Hepatocyte (in vitro differentiated cells): ENCODE results near the gene NEDD4L. TPM values are rescaled to one million over a fixed set of nuclear protein-coding genes. Genes with fewer than 3 reads are reported as not detected.
A peak's percentile ranks its signal among the peaks of the same experiment; 100 is the strongest.
"Not testable (repeated sequence)": the region's sequence is repeated elsewhere in the genome, so short reads cannot be mapped to it uniquely, and the experiment has no call there.

ENCODE experiments used
- DNase-seq: peaks from one replicate; pipeline ENCODE4 v3.0.0-alpha.2; 2016; ENCODE audit warnings: low spot score
- H2AFZ ChIP-seq: fragments of 200-600 bp; sonication (generic); 2 replicates; pipeline ENCODE4 v1.6.0; 2016; ENCODE audit warnings: antibody characterized with exemption, mild to moderate bottlenecking
- H3K27ac ChIP-seq: fragments of 200-600 bp; sonication (generic); 2 replicates; pipeline ENCODE4 v1.5.1; 2016; ENCODE audit warnings: mild to moderate bottlenecking
- H3K27me3 ChIP-seq: fragments of 200-600 bp; sonication (generic); 2 replicates; pipeline ENCODE4 v1.6.1; 2016
- H3K36me3 ChIP-seq: fragments of 200-600 bp; sonication (generic); replicated peaks from 2 replicates; pipeline ENCODE4 v1.5.1; 2016; ENCODE audit warnings: low read depth; ENCODE audit not compliant: insufficient read depth
- H3K4me1 ChIP-seq: fragments of 200-600 bp; sonication (generic); 2 replicates; pipeline ENCODE4 v1.5.1; 2016; ENCODE audit warnings: mild to moderate bottlenecking, moderate library complexity; ENCODE audit not compliant: insufficient read depth
- H3K4me2 ChIP-seq: fragments of 200-600 bp; sonication (generic); 2 replicates; pipeline ENCODE4 v1.6.0; 2016
- H3K4me3 ChIP-seq: fragments of 200-600 bp; sonication (generic); 2 replicates; pipeline ENCODE4 v1.5.1; 2016; ENCODE audit warnings: mild to moderate bottlenecking
- H3K79me2 ChIP-seq: fragments of 200-600 bp; sonication (generic); 2 replicates; pipeline ENCODE4 v1.6.0; 2017; ENCODE audit warnings: mild to moderate bottlenecking
- H3K9me2 ChIP-seq: fragments of 200-600 bp; sonication (generic); replicated peaks from 2 replicates; pipeline ENCODE4 v1.6.0; 2017; ENCODE audit warnings: mild to moderate bottlenecking; ENCODE audit not compliant: insufficient read depth
- H3K9me3 ChIP-seq: fragments of 200-600 bp; sonication (generic); 2 replicates; pipeline ENCODE4 v1.5.1; 2016; ENCODE audit warnings: low read depth, mild to moderate bottlenecking
- H4K20me1 ChIP-seq: fragments of 200-600 bp; sonication (generic); 2 replicates; pipeline ENCODE4 v1.6.0; 2016; ENCODE audit warnings: mild to moderate bottlenecking; ENCODE audit not compliant: insufficient read depth, poor library complexity, severe bottlenecking
- CTCF ChIP-seq: fragments of 200-600 bp; sonication (generic); IDR thresholded peaks from 2 replicates; pipeline ENCODE4 v1.5.1; 2016; ENCODE audit warnings: antibody characterized with exemption, mild to moderate bottlenecking; ENCODE audit not compliant: poor library complexity
- EZH2 ChIP-seq: fragments of 200-600 bp; sonication (generic); IDR thresholded peaks from 2 replicates; pipeline ENCODE4 v1.6.1; 2016; ENCODE audit warnings: antibody characterized with exemption, mild to moderate bottlenecking, borderline replicate concordance
- EZH2phosphoT487 ChIP-seq: fragments of 200-600 bp; sonication (generic); IDR thresholded peaks from one replicate; pipeline ENCODE4 v1.6.1; 2018; ENCODE audit warnings: antibody characterized with exemption, mild to moderate bottlenecking, low read depth, moderate library complexity; ENCODE audit not compliant: unreplicated experiment, severe bottlenecking
- WGBS: methylation state at CpG from one replicate; pipeline ENCODE4 v1.1.6; 2016; ENCODE audit warnings: low lambda C conversion rate; ENCODE audit errors: missing lambda C conversion rate; 5-methylcytosine and 5-hydroxymethylcytosine counted together
- polyA plus RNA-seq: library from polyadenylated mRNA; unstranded; fragments of >200 nt; fragmentation: Nextera tagmentation; extraction: Ambion mirVana; gene quantifications from 2 replicates; pipeline ENCODE4 v1.2.1, GENCODE V29; 2016
- total RNA-seq: library from RNA; depleted of rRNA; stranded (reverse); fragments of >200 nt; gene quantifications from 2 replicates; pipeline ENCODE4 v1.2.3, GENCODE V29; 2014

Gene NEDD4L
- total and polyA plus RNA-seq, 2 experiments from 2014 or later, result 104 to 140 TPM

- Histone ChIP-seq H3K27ac (peak overlapping the region; percentile 15), H3K79me2 (peaks cover 86% of the 10 kb centered on the region), H3K9me3 (no peaks in the 10 kb centered on the region), H3K27me3 (no peaks in the 10 kb centered on the region), H3K4me2 (peak overlapping the region; percentile 84), H3K9me2 (no peaks in the 10 kb centered on the region), H3K36me3 (no peaks in the 10 kb centered on the region), H3K4me3 (no peak overlapping the region), H4K20me1 (peaks cover 38% of the 10 kb centered on the region), H2AFZ (no peak overlapping the region), H3K4me1 (peaks cover 26% of the 10 kb centered on the region)
- TF ChIP-seq EZH2, result no peak
- TF ChIP-seq EZH2phosphoT487, result no peak
- no peak for TF ChIP-seq CTCF
- DNase-seq, result no peak
- WGBS, result 83% methylated on average over 5 of the region's 5 CpGs
These were observed 4.1 kb downstream of the NEDD4L start for GRCh38 chr18:58048081-58048642.

GRCh38 chr18:58049000-58049688 lies 5.1 kb downstream of the NEDD4L start:
- no peak for DNase-seq
- Histone ChIP-seq H3K9me3 (no peaks in the 10 kb centered on the region), H4K20me1 (peaks cover 38% of the 10 kb centered on the region), H2AFZ (no peak overlapping the region), H3K27ac (no peak overlapping the region), H3K79me2 (peaks cover 94% of the 10 kb centered on the region), H3K4me2 (no peak overlapping the region), H3K9me2 (no peaks in the 10 kb centered on the region), H3K36me3 (no peaks in the 10 kb centered on the region), H3K27me3 (no peaks in the 10 kb centered on the region), H3K4me1 (peaks cover 29% of the 10 kb centered on the region), H3K4me3 (no peak overlapping the region)
- TF ChIP-seq EZH2phosphoT487 (no peak), CTCF (no peak), EZH2 (no peak)
- 81% methylated on average over 6 of the region's 6 CpGs for WGBS

- not testable (repeated sequence) for H3K4me3 ChIP-seq, DNase-seq, H3K27me3 ChIP-seq, H3K36me3 ChIP-seq, H3K9me2 ChIP-seq, H3K27ac ChIP-seq, H2AFZ ChIP-seq, H3K9me3 ChIP-seq, H3K4me2 ChIP-seq
- Histone ChIP-seq H3K79me2 (peaks cover 98% of the 10 kb centered on the region), H3K4me1 (peaks cover 35% of the 10 kb centered on the region), H4K20me1 (peaks cover 48% of the 10 kb centered on the region)
- WGBS, result 100% methylated on average over 3 of the region's 3 CpGs
These were observed 6.9 kb downstream of the NEDD4L start for GRCh38 chr18:58050963-58051362.

- TF ChIP-seq EZH2, result no peak
- TF ChIP-seq CTCF, result peak; percentile 48
- Histone ChIP-seq H3K4me2 (no peak overlapping the region), H3K9me3 (no peaks in the 10 kb centered on the region), H2AFZ (no peak overlapping the region), H3K4me1 (peaks cover 34% of the 10 kb centered on the region), H3K79me2 (peaks cover 98% of the 10 kb centered on the region), H3K27ac (peak overlapping the region; percentile 0), H3K36me3 (no peaks in the 10 kb centered on the region), H3K9me2 (no peaks in the 10 kb centered on the region), H3K27me3 (no peaks in the 10 kb centered on the region), H3K4me3 (no peak overlapping the region), H4K20me1 (peaks cover 51% of the 10 kb centered on the region)
- DNase-seq, result no peak
- WGBS, result 46% methylated on average over 4 of the region's 4 CpGs
These were observed 7.9 kb downstream of the NEDD4L start for GRCh38 chr18:58051765-58052460.
